Medulla oblongata (tissue), 1 donor: ENCODE results near the gene CHCHD1.
"Not testable (repeated sequence)": the region's sequence is repeated elsewhere in the genome, so short reads cannot be mapped to it uniquely, and the experiment has no call there.

Source experiments
- DNase-seq: peaks from one replicate; pipeline ENCODE4 v3.0.0-alpha.2; 2015; ENCODE audit errors: extremely low spot score

CHCHD1 gene

DNA sequence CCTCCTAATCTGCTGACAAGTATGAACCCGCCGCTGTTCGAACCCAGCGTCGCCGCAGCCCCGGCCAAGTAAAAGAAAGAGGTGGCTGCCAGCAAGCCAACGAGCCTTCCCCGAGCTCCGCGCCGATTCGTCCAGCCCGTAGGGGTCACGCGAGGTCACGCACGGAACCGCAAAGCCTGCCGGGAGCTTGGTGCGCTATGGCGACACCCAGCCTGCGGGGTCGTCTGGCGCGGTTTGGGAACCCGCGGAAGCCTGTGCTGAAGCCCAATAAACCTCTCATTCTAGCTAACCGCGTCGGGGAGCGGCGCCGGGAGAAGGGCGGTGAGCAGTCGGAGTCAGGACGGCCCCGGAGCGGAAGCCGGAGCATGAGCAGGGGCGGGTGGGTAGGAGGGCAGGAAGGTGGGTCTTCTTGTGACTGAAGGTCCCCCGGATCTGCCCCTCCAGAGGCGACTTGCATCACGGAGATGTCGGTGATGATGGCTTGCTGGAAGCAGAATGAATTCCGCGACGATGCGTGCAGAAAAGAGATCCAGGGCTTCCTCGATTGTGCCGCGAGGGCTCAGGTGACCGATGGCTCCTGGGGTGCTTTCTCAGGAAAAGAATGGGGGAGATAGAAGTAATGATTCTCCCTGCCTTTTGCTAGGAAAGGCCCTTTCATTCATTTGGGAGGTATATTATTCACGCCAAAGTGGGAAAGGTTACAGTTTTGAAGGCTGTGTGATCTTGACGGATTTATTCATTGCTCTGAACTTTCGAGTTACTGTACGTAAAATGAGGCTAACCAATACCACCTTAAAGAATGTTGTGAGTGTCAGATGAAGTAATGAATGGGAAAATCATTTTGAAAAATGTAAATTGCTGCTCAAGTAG is at the start of gene CHCHD1:
Gene CHCHD1, plus strand, starts transcription at position 170 of the 870 bp plus-strand sequence. Its CDS starts 28 bp downstream, at position 198.
- peak; percentile 91 for DNase-seq

DNA sequence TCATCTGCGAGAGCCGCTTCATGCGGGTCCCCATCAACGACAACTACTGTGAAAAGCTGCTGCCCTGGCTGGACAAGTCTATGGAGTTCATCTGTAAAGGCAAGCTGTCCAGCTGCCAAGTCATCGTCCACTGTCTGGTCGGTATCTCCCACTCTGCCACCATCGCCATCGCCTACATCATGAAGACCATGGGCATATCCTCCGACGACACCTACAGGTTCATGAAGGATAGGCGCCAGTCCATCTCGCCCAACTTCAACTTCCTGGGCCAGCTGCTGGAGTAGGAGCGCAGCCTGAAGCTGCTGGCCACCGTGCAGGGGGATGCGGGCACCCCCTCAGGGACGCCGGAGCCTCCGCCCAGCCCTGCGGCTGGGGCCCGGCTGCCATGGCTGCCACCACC is 49.4 kb upstream of the CHCHD1 start:
- no peak for DNase-seq

DNA sequence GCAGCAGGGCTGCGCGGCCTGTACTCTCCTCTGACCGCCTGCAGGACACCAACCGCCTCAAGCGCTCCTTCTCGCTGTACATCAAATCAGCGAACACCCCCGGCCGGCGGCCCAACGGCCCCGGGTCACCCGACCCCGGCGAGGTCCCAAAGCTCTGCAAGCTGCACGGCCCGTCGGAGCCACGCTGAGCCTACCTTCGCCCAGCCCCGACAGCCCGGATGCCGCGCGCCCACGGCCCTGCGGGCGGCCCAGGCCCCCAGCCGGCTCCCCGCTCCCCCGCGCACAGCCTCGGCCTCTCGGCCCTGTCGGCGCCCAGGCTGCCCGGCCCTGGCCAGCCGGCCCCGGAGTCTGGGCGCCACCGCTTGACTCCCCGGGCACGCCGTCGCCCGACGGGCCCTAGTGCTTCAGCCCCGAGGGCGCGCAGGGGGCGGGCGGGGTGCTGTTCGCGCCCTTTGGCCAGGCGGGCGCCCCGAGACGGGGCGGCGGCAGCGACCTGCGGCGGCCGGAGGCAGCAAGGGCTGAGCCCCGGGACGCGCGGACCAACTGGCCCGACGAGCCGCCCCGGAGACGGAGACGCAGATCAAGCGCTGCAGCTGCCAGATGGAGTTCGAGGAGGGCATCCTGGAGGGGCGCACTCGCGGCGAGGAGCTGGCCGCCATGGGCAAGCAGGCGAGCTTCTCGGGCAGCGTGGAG is 48.8 kb upstream of the CHCHD1 start:
- no peak for DNase-seq

DNA sequence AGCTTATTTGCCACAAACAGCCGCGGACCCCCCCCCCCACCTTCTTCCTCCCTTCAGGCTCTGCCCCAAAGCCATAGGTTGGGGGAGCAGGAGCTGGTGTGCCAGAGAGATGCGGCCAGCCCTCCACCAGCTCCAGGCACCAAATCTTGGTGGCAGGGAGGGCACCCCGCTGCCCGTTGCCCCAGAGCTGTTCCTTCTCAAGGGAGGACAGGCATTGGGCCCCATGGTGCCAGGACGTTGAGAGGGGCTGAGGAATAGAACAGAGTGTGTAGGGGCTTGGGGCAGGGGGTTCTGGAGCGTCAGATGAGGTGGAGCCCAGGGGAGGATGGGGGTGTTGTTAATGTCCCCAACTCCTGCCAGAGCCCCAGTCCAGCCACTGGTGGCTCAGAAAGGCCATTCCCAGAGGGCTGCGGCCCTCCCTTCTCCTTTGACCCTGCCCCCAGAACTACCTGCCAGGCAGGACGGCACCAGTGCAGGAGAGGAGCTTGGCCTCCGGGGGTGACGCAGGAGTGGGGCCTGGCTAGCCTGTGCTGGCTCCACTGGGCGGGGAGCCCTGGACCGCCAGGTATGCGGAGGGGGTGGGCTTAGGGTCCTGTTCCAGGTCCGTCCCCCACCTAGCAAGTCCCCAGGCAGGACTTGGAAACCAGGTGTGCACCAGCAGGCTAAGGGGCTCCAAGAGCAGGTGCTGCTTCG is 47.7 kb upstream of the CHCHD1 start:
- no peak for DNase-seq

DNA sequence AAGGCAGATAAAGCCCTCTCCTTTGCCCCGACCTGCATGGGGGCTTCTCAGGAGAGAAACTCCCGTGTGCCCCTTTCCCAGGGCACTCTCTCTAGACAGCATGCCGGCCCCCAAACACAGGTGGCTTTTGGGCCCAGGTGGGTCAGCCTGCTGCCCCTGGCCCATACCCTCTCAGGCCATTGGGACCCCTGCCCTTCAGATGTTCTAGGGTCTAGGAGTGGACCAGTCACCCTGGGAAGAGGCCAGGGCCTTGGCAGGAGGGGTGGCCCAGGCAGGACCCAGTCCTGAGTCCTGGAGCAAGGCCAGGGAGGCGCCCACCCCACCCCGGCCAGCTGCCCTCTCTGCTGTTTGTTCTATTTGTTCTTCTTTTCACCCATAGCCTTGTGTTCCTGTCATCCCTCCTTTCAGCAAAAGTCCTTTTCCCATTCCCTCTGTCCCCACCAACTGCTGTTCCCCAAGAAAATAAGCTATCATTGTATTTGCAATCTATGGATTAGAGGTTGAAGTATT is 47.0 kb upstream of the CHCHD1 start:
- DNase-seq, result no peak

DNA sequence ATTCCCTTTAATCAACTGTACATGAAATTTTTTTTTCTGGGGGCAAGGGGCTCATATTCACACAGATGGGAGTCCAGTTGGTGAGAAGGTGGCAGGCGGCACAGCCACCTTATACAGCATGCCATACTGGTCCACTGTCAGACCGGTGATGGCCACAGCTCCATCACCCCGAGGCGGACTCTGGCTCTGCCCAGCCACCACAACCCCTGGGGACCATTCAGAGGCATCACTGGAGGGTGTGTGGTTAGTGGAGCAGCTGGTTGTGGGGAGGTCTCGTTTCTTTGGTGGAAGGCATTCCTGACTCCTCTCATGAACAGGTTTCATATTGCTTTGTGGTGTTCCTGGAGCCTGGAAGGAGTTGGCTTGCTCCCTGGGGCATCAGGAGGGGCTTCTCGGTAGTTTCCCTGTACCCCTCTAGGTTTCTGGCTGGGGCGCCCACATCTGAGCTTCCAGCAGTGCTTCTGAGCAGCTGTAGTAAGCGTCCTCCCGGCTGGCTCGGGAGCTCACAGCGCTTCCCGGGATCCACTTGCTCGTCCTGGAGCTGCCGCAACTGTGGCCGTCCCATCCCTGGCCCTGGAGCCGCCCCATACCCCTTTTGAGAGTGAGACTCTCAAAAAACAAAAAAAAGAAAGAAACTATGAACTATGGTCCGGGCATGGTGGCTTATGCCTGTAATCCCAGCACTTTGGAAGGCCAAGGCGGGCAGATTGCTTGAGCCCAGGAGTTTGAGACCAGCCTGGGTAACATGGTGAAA is 41.2 kb upstream of the CHCHD1 start:
- not testable (repeated sequence) for DNase-seq

DNA sequence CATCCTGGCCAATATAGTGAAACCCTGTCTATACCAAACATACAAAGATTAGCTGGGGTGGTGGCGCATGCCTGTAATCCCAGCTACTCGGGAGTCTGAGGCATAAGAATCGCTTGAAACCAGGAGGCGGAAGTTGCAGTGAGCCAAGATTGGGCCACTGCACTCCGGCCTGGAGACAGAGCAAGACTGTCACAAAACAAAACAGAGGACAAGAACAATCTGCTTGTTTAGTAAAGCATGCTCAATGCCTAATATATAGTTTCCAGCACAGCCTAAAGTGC is 39.5 kb upstream of the CHCHD1 start:
- no peak for DNase-seq

DNA sequence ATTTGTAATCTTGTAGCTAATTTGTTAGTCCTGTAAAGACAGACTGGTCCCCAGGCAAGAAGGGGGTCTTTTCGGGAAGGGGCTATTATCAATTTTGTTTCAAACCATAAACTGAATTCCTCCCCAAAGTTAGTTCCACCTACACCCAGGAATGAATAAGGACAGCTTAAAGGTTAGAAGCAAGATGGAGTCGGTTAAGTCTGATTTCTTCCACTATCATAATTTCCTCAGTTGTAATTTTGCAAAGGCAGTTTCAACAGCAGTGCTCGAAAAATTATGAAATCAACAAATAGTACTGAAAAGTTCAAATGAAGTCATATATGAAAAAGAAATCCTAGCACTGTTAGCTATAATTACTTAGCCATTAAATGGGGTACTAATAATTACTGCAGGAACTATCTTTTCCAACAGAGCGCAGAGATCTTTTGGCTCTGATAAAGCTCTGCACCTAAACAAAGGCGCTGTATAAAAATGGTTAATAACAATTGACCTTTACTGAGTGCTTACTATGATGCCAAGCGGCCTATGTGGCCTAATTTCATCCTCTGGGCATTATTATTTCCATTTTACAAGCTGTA is 38.4 kb upstream of the CHCHD1 start:
- no peak for DNase-seq

DNA sequence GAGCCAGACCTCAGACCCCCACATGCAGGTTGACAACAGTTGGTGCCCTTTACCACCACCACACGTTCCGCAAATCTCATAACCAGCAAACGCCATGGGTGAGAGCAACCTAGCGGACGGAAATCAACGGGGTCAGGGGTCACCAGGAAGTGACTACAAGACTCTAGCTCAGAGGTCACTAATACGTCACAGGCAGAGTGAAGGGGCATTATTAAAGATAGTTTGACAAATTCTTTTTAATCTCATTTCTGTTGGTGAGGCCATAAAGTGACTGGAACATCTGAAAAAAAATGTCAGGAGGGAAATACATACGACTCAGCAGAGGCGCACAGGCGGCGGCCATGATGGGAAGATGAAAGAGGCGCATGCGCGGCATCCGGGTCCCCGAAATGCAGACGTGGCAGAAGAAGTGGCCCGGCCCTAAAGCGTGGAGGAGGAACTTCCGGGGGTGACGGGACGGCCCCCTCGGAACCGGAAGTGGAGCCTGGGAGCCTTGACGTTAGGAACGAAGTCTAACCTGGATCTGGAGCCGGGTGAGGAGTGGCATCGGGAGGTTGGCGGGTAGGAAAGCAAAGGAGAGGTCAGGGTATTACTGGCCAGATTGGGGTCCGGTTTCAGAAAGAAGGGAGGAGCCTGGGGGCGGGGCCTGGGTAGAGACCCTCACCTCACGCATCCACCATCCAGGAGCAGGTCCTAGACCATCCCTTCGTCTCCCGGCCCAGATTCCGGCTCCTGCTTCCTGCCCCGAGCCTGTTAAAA is 37.8 kb upstream of the CHCHD1 start, which contains the start of gene SEC24C:
Gene SEC24C, plus strand, starts transcription at position 468 of the 759 bp plus-strand sequence. CDS start 2,461 bp downstream, outside the sequence.
- DNase-seq, result peak; percentile 98

DNA sequence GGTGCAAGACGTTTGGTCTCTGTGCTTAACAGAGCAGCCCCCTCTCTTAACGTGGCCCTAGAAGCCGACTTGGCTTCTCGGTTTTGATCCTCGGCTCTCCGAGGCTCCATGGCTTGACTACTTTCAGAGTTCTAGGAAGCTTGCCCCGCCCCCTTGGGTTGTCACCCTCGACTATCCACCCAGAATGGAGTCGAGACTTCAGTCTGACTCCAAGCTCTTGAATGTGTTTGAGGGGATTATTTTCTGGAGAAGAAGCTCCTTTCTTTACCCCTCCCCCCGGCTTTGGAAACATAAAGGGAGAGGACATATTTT is 37.2 kb upstream of the CHCHD1 start:
- no peak for DNase-seq

DNA sequence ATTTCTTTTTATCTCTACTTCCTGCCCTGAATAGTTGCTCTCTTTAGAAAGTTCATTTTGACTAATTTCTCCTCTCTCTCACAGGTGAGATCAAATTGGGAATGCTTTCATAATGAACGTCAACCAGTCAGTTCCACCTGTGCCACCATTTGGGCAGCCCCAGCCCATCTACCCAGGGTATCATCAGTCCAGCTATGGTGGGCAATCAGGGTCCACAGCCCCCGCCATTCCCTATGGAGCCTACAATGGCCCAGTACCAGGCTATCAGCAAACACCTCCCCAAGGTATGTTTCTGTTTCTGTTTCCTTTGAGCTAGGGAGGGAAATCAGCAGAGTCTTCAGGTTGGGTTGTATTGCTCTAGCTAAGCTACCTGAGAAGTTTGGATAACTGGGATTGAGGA is 35.1 kb upstream of the CHCHD1 start:
- no peak for DNase-seq

DNA sequence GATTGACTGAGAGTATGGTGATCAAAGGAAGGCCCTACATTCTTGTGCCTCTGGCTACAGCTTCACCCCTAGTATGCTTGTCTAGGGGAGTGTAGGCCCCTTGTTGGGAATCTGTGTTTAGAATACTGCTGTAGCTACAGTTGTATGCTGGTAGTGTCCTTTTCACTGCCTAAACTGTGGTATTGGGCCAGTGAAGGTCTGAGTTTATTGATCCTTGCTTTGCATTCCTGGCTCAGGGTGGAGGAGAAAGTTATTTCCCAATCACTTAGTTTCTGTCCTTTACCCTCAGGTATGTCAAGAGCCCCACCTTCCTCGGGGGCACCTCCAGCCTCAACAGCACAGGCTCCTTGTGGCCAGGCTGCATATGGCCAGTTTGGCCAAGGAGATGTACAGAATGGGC is 31.0 kb upstream of the CHCHD1 start:
- no peak for DNase-seq

DNA sequence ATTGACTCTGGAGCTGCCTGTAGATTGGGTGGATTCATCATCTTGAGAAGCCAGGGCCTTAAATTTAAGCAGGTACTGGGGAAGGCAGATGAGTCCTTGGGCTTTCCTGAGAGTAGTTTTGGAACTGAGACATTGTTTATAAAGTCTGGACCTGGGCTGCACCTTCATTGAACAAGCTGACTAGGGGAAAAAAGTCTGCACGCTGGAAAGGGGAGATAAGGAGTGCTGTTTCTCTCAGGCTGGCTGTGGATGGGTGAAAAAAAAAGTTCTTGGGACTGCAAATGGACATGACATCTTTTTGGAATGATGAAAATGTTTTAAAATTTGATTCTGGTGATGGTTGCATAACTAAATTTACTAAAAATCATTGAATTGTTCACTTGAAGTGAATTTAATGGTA is 25.7 kb upstream of the CHCHD1 start:
- no peak for DNase-seq

DNA sequence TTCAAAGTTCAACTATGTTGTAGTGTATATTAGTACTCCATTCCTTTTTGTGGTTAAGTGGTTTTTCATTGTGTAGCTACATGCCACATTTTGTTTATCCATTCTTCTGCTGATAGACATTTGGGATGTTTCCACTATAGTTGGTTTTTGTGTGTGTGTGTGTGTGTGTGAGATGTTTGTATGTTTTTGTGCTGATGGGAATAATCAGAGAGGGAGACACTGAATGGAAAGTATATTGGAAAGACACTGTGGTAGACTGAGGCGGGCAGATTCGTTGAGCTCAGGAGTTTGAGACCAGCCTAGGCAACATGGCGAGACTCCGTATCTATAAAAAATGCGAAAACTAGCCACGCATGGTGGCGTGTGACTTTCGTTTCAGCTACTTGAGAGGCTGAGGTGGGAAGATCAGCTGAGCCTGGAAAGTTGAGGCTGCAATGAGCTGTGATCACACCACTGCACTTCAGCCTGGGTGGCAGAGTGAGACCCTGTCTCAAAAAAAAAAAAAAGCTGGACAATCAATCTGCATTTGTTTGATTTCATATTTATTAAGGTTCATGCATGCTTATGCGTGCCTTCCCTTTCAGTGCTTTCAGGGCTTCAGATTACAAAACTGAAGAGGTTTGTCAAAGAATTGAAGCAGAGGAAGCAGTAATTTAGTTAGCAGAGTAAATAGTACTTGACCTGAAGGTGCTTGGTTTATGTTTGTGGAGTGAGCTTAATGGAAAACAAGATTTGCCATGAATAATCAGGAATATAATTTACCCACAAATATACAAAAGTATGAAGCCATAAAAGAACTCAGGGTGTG is 22.9 kb upstream of the CHCHD1 start:
- no peak for DNase-seq

DNA sequence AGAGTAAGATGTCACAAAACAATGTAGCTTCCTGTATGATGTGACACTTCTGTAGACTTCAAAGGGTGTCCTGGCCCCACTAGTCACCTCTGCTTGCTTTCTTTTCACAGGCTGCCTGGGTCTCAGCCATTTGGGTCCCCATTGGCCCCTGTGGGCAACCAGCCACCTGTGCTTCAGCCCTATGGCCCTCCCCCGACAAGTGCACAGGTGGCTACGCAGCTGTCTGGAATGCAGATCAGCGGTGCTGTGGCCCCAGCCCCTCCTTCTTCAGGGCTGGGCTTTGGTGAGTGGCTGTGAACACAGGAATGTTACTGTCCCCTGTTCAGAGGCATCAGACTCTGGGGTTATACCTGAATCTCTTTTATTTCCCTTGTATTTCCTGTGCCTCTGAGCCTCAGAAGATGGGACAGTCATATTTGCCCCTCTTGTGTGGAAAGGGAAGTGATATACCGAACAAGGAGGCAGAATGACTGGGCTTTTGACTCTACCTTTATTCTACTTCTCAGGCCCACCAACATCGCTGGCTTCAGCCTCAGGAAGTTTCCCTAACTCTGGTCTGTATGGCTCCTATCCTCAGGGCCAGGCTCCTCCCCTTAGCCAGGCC is 22.2 kb upstream of the CHCHD1 start:
- no peak for DNase-seq

DNA sequence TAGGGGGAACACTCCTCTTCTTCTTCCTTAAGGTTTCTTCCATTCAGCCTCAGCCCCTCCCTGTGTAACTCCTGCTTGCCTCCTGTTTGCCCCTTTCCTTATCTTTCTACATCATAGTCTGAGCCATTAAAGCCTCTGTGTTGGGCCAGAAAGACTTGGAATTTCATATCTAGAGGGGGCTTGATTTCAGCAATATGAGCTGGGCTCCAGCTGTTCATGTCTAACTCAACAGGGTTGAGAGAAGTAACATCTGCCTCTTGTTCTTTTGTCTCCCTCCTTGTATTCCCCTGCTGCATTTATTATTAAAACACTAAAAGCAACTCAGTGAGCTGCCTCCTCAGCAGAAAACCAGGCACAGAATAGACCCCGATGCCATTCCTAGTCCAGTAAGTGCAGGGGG is 20.1 kb upstream of the CHCHD1 start:
- DNase-seq, result no peak

DNA sequence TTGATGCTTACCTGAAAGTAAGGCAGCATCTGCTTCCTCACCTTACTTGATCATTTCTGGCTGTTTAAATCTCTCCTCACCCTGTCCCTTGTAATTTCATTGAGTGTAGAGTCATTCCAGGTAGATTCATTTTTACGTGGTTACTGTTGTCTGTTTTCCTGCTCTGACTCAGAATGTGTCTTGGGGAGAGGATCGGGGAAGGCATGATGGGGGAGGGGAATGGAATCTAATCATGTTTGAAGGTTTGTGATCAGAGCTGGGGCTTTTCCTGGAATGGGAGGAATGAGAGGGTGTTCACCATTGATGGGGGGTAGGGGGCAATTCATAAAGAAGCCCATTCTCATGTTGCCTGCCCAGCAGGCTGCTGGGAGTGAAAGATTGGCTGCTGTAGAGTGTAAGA is 18.9 kb upstream of the CHCHD1 start:
- DNase-seq, result no peak

DNA sequence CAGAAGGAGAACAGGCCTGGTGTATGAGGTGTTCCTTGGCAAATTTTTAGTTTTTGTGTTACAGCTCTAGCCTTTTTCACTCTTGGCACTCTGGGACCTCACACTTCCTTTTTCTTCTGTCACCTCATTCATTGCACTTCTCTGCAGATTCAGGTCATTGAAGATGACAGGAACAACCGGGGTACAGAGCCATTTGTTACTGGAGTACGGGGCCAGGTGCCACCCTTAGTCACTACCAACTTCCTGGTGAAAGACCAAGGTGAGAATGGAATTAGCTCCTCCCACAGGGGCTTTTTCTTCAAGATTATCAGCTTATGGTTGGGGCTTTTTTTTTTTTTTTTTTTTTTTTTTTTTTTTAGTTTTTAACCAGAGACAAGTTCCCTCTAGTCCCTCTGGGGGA is 18.5 kb upstream of the CHCHD1 start:
- DNase-seq, result no peak

DNA sequence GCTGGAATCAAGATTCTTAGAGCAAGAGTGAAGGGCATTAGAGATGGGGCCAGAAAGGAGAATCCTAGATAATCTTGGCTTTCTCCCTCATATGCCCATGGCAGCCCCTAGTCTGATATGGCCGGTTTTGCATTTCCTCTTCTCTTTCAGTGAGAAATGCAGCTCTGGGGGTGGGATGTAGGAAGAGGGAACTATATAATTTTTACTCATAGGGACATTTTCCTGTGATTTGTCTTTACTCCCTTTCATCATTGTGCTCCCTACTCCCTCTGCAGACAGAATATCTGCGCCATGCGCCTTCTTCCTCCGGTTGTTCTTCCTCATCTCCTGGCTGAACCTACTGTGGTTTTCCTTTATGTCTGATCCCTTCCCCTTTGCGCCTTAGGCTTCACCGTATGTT is 16.8 kb upstream of the CHCHD1 start:
- no peak for DNase-seq

DNA sequence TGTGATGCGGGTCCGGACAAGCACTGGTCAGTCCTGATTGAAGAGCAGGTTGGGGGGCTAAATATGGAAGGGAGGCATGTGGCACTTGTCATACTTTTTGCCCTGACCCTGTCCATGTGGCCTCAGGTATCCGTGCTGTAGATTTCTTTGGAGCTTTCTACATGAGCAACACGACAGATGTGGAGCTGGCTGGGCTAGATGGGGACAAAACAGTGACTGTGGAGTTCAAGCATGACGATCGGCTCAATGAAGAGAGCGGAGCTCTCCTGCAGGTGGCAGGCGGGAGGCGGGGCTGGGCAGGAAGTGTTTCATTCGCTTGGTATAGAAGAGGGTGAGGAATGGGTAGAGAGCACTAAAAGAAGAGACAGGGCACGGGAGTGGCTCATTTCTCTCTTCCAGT is 13.0 kb upstream of the CHCHD1 start:
- DNase-seq, result no peak
